Measurements from ENCODE around the gene UBR4. TPM values are rescaled to one million over a fixed set of nuclear protein-coding genes. Genes with fewer than 3 reads are reported as not detected.
"Not testable (repeated sequence)": the region's sequence is repeated elsewhere in the genome, so short reads cannot be mapped to it uniquely, and the experiment has no call there.

The UBR4 gene
- total RNA-seq, 2 experiments from 2014 or later: 109 to 110 TPM

GRCh38 chr1:19229828-19230325, 19.8 kb upstream of the UBR4 start:
- H3K36me3 Mint-ChIP-seq: peaks cover 16% of the 10 kb centered on the region
- no peak overlapping the region for H3K27ac Mint-ChIP-seq
- H3K9me3 Mint-ChIP-seq: no peaks in the 10 kb centered on the region
- H3K4me3 Mint-ChIP-seq: no peak overlapping the region
- H3K27me3 Mint-ChIP-seq: no peaks in the 10 kb centered on the region
- no peak for DNase-seq
- no peaks in the 10 kb centered on the region for H3K4me1 Mint-ChIP-seq

GRCh38 chr1:19229229-19229628, 19.2 kb upstream of the UBR4 start:
- no peaks in the 10 kb centered on the region for H3K27me3 Mint-ChIP-seq
- no peak overlapping the region for H3K27ac Mint-ChIP-seq
- peaks cover 22% of the 10 kb centered on the region for H3K36me3 Mint-ChIP-seq
- DNase-seq: no peak
- H3K9me3 Mint-ChIP-seq: no peaks in the 10 kb centered on the region
- no peaks in the 10 kb centered on the region for H3K4me1 Mint-ChIP-seq
- no peak overlapping the region for H3K4me3 Mint-ChIP-seq

GRCh38 chr1:19222979-19223824, 13.1 kb upstream of the UBR4 start:
- Mint-ChIP-seq H3K27ac (no peak overlapping the region), H3K4me3 (no peak overlapping the region), H3K27me3 (no peaks in the 10 kb centered on the region), H3K36me3 (peaks cover 37% of the 10 kb centered on the region), H3K9me3 (no peaks in the 10 kb centered on the region), H3K4me1 (peaks cover 7% of the 10 kb centered on the region)
- no peak for DNase-seq

GRCh38 chr1:19222573-19222972, 12.5 kb upstream of the UBR4 start:
- Mint-ChIP-seq H3K27me3 (no peaks in the 10 kb centered on the region), H3K27ac (no peak overlapping the region), H3K4me3 (no peak overlapping the region), H3K9me3 (no peaks in the 10 kb centered on the region), H3K36me3 (peaks cover 40% of the 10 kb centered on the region), H3K4me1 (peaks cover 10% of the 10 kb centered on the region)
- DNase-seq: no peak

GRCh38 chr1:19220991-19221390, 10.9 kb upstream of the UBR4 start:
- Mint-ChIP-seq H3K4me1 (peaks cover 10% of the 10 kb centered on the region), H3K27ac (peak overlapping the region; percentile 84), H3K36me3 (peaks cover 44% of the 10 kb centered on the region), H3K4me3 (no peak overlapping the region), H3K27me3 (no peaks in the 10 kb centered on the region), H3K9me3 (no peaks in the 10 kb centered on the region)
- DNase-seq: no peak

- H3K4me1 Mint-ChIP-seq: peaks cover 10% of the 10 kb centered on the region
- no peaks in the 10 kb centered on the region for H3K9me3 Mint-ChIP-seq
- no peaks in the 10 kb centered on the region for H3K27me3 Mint-ChIP-seq
- H3K27ac Mint-ChIP-seq: peak overlapping the region; percentile 84
- no peak overlapping the region for H3K4me3 Mint-ChIP-seq
- peaks cover 44% of the 10 kb centered on the region for H3K36me3 Mint-ChIP-seq
- DNase-seq: no peak
Measured at GRCh38 chr1:19220080-19220846, 10.2 kb upstream of the UBR4 start.

GRCh38 chr1:19219451-19219850, 9.4 kb upstream of the UBR4 start:
- Mint-ChIP-seq H3K36me3 (peaks cover 42% of the 10 kb centered on the region), H3K27ac (peak overlapping the region; percentile 84), H3K27me3 (no peaks in the 10 kb centered on the region), H3K9me3 (no peaks in the 10 kb centered on the region), H3K4me1 (peaks cover 10% of the 10 kb centered on the region), H3K4me3 (no peak overlapping the region)
- no peak for DNase-seq

GRCh38 chr1:19216585-19216984, 6.5 kb upstream of the UBR4 start:
- not testable (repeated sequence) for H3K9me3 Mint-ChIP-seq, DNase-seq, H3K4me3 Mint-ChIP-seq, H3K27me3 Mint-ChIP-seq
- Mint-ChIP-seq H3K27ac (peak overlapping the region; percentile 36), H3K36me3 (peaks cover 52% of the 10 kb centered on the region), H3K4me1 (peaks cover 31% of the 10 kb centered on the region)

- Mint-ChIP-seq H3K27me3 (no peaks in the 10 kb centered on the region), H3K9me3 (no peaks in the 10 kb centered on the region), H3K4me3 (no peak overlapping the region)
Measured at GRCh38 chr1:19213580-19213979, 3.5 kb upstream of the UBR4 start.

GRCh38 chr1:19212167-19212566, 2.1 kb upstream of the UBR4 start:
- DNase-seq: no peak
- Mint-ChIP-seq H3K27ac (peak overlapping the region; percentile 52), H3K4me3 (peak overlapping the region; percentile 96), H3K36me3 (peaks cover 57% of the 10 kb centered on the region), H3K27me3 (no peaks in the 10 kb centered on the region), H3K4me1 (peaks cover 35% of the 10 kb centered on the region), H3K9me3 (no peaks in the 10 kb centered on the region)

More at GRCh38 chr1:19213580-19213979, 3.5 kb upstream of the UBR4 start:
- H3K36me3 Mint-ChIP-seq: peaks cover 54% of the 10 kb centered on the region
- no peak overlapping the region for H3K27ac Mint-ChIP-seq
- DNase-seq: no peak
- H3K4me1 Mint-ChIP-seq: peaks cover 29% of the 10 kb centered on the region

- H3K9me3 Mint-ChIP-seq: no peaks in the 10 kb centered on the region
- peaks cover 46% of the 10 kb centered on the region for H3K4me1 Mint-ChIP-seq
- H3K4me3 Mint-ChIP-seq: peak overlapping the region; percentile 96
Measured at GRCh38 chr1:19210772-19211549, 895 bp upstream of the UBR4 start.

GRCh38 chr1:19209439-19209989, 552 bp downstream of the UBR4 start:
- Mint-ChIP-seq H3K36me3 (peaks cover 55% of the 10 kb centered on the region), H3K4me3 (peak overlapping the region; percentile 96), H3K4me1 (peaks cover 60% of the 10 kb centered on the region), H3K9me3 (no peaks in the 10 kb centered on the region), H3K27me3 (no peaks in the 10 kb centered on the region), H3K27ac (peak overlapping the region; percentile 95)
- peak; percentile 78 for DNase-seq

More at GRCh38 chr1:19210772-19211549, 895 bp upstream of the UBR4 start:
- no peaks in the 10 kb centered on the region for H3K27me3 Mint-ChIP-seq
- H3K36me3 Mint-ChIP-seq: peaks cover 58% of the 10 kb centered on the region
- H3K27ac Mint-ChIP-seq: peak overlapping the region; percentile 96
- DNase-seq: no peak

- Mint-ChIP-seq H3K27me3 (no peaks in the 10 kb centered on the region), H3K36me3 (peaks cover 51% of the 10 kb centered on the region), H3K4me1 (peaks cover 61% of the 10 kb centered on the region), H3K27ac (peak overlapping the region; percentile 95), H3K9me3 (no peaks in the 10 kb centered on the region), H3K4me3 (peak overlapping the region; percentile 96)
- DNase-seq: no peak
Measured at GRCh38 chr1:19208710-19209438, 1.2 kb downstream of the UBR4 start.

GRCh38 chr1:19206947-19207346, 3.1 kb downstream of the UBR4 start:
- Mint-ChIP-seq H3K27me3 (no peaks in the 10 kb centered on the region), H3K27ac (peak overlapping the region; percentile 35), H3K36me3 (peaks cover 39% of the 10 kb centered on the region), H3K4me1 (peaks cover 60% of the 10 kb centered on the region), H3K9me3 (no peaks in the 10 kb centered on the region), H3K4me3 (peak overlapping the region; percentile 36)
- DNase-seq: no peak

Data from activated naive CD8-positive, alpha-beta T cell treated with anti-CD3 and anti-CD28 coated beads for 36 hours (primary cell).